ENCODE results near the gene ARHGAP33.

Gene ARHGAP33

DNA sequence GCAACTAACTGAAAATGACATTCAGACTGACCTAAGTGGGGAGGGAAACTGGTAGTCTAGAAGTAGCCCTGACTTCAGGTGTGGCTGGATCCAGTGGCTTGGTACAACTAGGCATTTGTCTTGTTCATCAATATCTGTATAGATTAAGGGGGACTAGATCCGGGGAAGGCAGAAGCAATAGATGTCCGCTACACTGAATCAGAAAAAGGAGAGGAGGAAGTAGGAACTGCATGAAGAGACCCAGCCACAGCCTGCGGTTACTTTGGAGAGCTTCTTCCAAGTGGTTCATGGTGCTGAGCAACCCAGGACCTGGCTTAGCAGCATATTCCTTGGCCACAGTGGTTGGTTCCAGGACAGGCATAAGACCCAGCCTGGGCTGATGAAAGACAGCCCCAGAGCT lies 47.2 kb downstream of the ARHGAP33 start:
- Histone ChIP-seq H3K4me1 (ENCODE audit: insufficient read depth, low read length, poor library complexity, severe bottlenecking) (peaks cover 6% of the 10 kb centered on the region), H3K36me3 (ENCODE audit: insufficient read depth, low read length) (no peaks in the 10 kb centered on the region), H4K20me1 (ENCODE audit: insufficient read depth, low read length, poor library complexity, severe bottlenecking) (no peaks in the 10 kb centered on the region), H3K27me3 (ENCODE audit: insufficient read depth, low read length, poor library complexity, severe bottlenecking) (no peaks in the 10 kb centered on the region), H2AFZ (ENCODE audit: low read length) (peak overlapping the region; percentile 12; the same call in 1 of the 2 replicates), H3K9ac (ENCODE audit: low read depth, low read length, poor library complexity, severe bottlenecking) (no peak overlapping the region), H3K4me3 (ENCODE audit: low read length, poor library complexity, severe bottlenecking) (no peak overlapping the region), H3K9me3 (ENCODE audit: insufficient read depth, low read depth, low read length) (no peaks in the 10 kb centered on the region), H3F3A (ENCODE audit: low read depth) (no peaks in the 10 kb centered on the region), H3K4me2 (ENCODE audit: low read depth, low read length, poor library complexity, severe bottlenecking) (no peak overlapping the region), H3K9me2 (replicated peaks; ENCODE audit: low read depth, low read length) (no peaks in the 10 kb centered on the region), H3K79me2 (ENCODE audit: insufficient read depth, low read length) (no peaks in the 10 kb centered on the region)
- TF ChIP-seq CTCF (conservative IDR thresholded peaks at IDR 0.05; ENCODE audit: low read length) (no peak), EZH2phosphoT487 (IDR thresholded peaks at IDR 0.05; ENCODE audit: borderline replicate concordance) (no peak)

GRCh38 chr19:35824150-35824549 lies 48.8 kb downstream of the ARHGAP33 start:
- Histone ChIP-seq H3K9me2 (replicated peaks; ENCODE audit: low read depth, low read length) (no peaks in the 10 kb centered on the region), H3F3A (ENCODE audit: low read depth) (no peaks in the 10 kb centered on the region), H3K27me3 (ENCODE audit: insufficient read depth, low read length, poor library complexity, severe bottlenecking) (no peaks in the 10 kb centered on the region), H3K79me2 (ENCODE audit: insufficient read depth, low read length) (no peaks in the 10 kb centered on the region), H3K36me3 (ENCODE audit: insufficient read depth, low read length) (no peaks in the 10 kb centered on the region), H4K20me1 (ENCODE audit: insufficient read depth, low read length, poor library complexity, severe bottlenecking) (no peaks in the 10 kb centered on the region), H3K9ac (ENCODE audit: low read depth, low read length, poor library complexity, severe bottlenecking) (no peak overlapping the region), H2AFZ (ENCODE audit: low read length) (no peak overlapping the region), H3K4me1 (ENCODE audit: insufficient read depth, low read length, poor library complexity, severe bottlenecking) (peaks cover 6% of the 10 kb centered on the region), H3K4me3 (ENCODE audit: low read length, poor library complexity, severe bottlenecking) (no peak overlapping the region), H3K4me2 (ENCODE audit: low read depth, low read length, poor library complexity, severe bottlenecking) (no peak overlapping the region), H3K9me3 (ENCODE audit: insufficient read depth, low read depth, low read length) (no peaks in the 10 kb centered on the region)
- TF ChIP-seq EZH2phosphoT487 (IDR thresholded peaks at IDR 0.05; ENCODE audit: borderline replicate concordance): no peak
- no peak for TF ChIP-seq CTCF (conservative IDR thresholded peaks at IDR 0.05; ENCODE audit: low read length)

- TF ChIP-seq EZH2phosphoT487 (IDR thresholded peaks at IDR 0.05; ENCODE audit: borderline replicate concordance): no peak
- no peak for TF ChIP-seq CTCF (conservative IDR thresholded peaks at IDR 0.05; ENCODE audit: low read length)
- no peak overlapping the region for H3K9ac ChIP-seq (ENCODE audit: low read depth, low read length, poor library complexity, severe bottlenecking)
These were observed 53.4 kb downstream of the ARHGAP33 start for GRCh38 chr19:35828692-35829301.

More at GRCh38 chr19:35828692-35829301, 53.4 kb downstream of the ARHGAP33 start:
- H3K4me1 ChIP-seq (ENCODE audit: insufficient read depth, low read length, poor library complexity, severe bottlenecking): no peaks in the 10 kb centered on the region
- H2AFZ ChIP-seq (ENCODE audit: low read length): no peak overlapping the region
- H3F3A ChIP-seq (ENCODE audit: low read depth): no peaks in the 10 kb centered on the region
- no peak overlapping the region for H3K4me2 ChIP-seq (ENCODE audit: low read depth, low read length, poor library complexity, severe bottlenecking)
- H3K4me3 ChIP-seq (ENCODE audit: low read length, poor library complexity, severe bottlenecking): no peak overlapping the region
- H3K36me3 ChIP-seq (ENCODE audit: insufficient read depth, low read length): no peaks in the 10 kb centered on the region
- no peaks in the 10 kb centered on the region for H3K9me3 ChIP-seq (ENCODE audit: insufficient read depth, low read depth, low read length)
- no peaks in the 10 kb centered on the region for H4K20me1 ChIP-seq (ENCODE audit: insufficient read depth, low read length, poor library complexity, severe bottlenecking)
- H3K79me2 ChIP-seq (ENCODE audit: insufficient read depth, low read length): no peaks in the 10 kb centered on the region
- H3K9me2 ChIP-seq (replicated peaks; ENCODE audit: low read depth, low read length): no peaks in the 10 kb centered on the region
- H3K27me3 ChIP-seq (ENCODE audit: insufficient read depth, low read length, poor library complexity, severe bottlenecking): no peaks in the 10 kb centered on the region

Measured in Loucy (cell line).